SK-N-SH (cell line): ENCODE data around the gene LHX4. TPM values are rescaled to one million over a fixed set of nuclear protein-coding genes. Genes with fewer than 3 reads are reported as not detected.

Experiments
- CTCF ChIA-PET: fragments of 300-600, 350-600 bp; formaldehyde crosslinking; extraction: SDS; loops from one replicate; lab custom pipeline; 2021; lab: Yijun Ruan, JAX
- POLR2A ChIA-PET: fragments of 350-600 bp; sonication (Branson Sonifier 250); formaldehyde crosslinking; extraction: SDS; loops from one replicate; lab custom pipeline; 2020; ENCODE audit warnings: antibody characterized with exemption, inconsistent platforms; lab: Yijun Ruan, JAX
- DNase-seq: peaks from one replicate; pipeline ENCODE4 v3.0.0; 2012
- H2AFZ ChIP-seq: fragments of 200-600 bp; sonication (generic); 2 replicates; pipeline ENCODE4 v1.8.1; 2016; ENCODE audit warnings: antibody characterized with exemption, mild to moderate bottlenecking, low read depth
- H3F3A ChIP-seq: fragments of 200-600 bp; sonication (generic); replicated peaks from 2 replicates; pipeline ENCODE3; 2016; ENCODE audit warnings: antibody characterized with exemption, mild to moderate bottlenecking; ENCODE audit not compliant: insufficient read depth
- H3K27ac ChIP-seq, 2 experiments: fragments of 200-500 bp in 1 of 2; fragments of 200-600 bp in 1 of 2; sonication (Bioruptor generic) in 1 of 2; sonication (generic), shearing (Covaris generic) in 1 of 2; 2 replicates each; pipeline versions ENCODE4 v1.5.1 to v1.6.1; 2014 to 2016; ENCODE audit warnings: low read depth in 2 of 2, inconsistent platforms in 1 of 2, low read length in 1 of 2, mild to moderate bottlenecking in 1 of 2, mixed read lengths in 1 of 2
- H3K27me3 ChIP-seq: fragments of 200-600 bp; sonication (generic), shearing (Covaris generic); 2 replicates; pipeline ENCODE4 v1.6.1; 2016; ENCODE audit warnings: mixed run types; ENCODE audit not compliant: insufficient read depth
- H3K36me3 ChIP-seq, 2 experiments: fragments of 200-500 bp in 1 of 2; fragments of 200-600 bp in 1 of 2; sonication (Bioruptor generic) in 1 of 2; sonication (generic) in 1 of 2; replicated peaks in 1 of 2; 2 replicates each; pipeline versions ENCODE3 to v1.5.1; 2014 to 2016; ENCODE audit warnings: low read length in 1 of 2, mild to moderate bottlenecking in 1 of 2; ENCODE audit not compliant: insufficient read depth in 2 of 2, control insufficient read depth in 1 of 2
- H3K4me1 ChIP-seq, 2 experiments: fragments of 200-500 bp in 1 of 2; fragments of 200-600 bp in 1 of 2; sonication (Bioruptor generic) in 1 of 2; sonication (generic), shearing (Covaris generic) in 1 of 2; 2 replicates each; pipeline versions ENCODE4 v1.5.1 to v1.6.1; 2014 to 2016; ENCODE audit warnings: low read depth in 1 of 2, low read length in 1 of 2, mixed run types in 1 of 2; ENCODE audit not compliant: insufficient read depth in 2 of 2, control insufficient read depth in 1 of 2
- H3K4me2 ChIP-seq: fragments of 200-600 bp; sonication (generic), shearing (Covaris generic); 2 replicates; pipeline ENCODE4 v1.6.1; 2017; ENCODE audit warnings: mixed run types
- H3K4me3 ChIP-seq, 2 experiments: fragments of 200-500 bp in 1 of 2; fragments of 200-600 bp in 1 of 2; sonication (Bioruptor generic) in 1 of 2; sonication (generic), shearing (Covaris generic) in 1 of 2; 2 replicates each; pipeline versions ENCODE4 v1.5.1 to v1.8.1; 2014 to 2016; ENCODE audit warnings: low read depth in 2 of 2, inconsistent platforms in 1 of 2, low read length in 1 of 2, mild to moderate bottlenecking in 1 of 2, mixed read lengths in 1 of 2, moderate library complexity in 1 of 2
- H3K79me2 ChIP-seq: fragments of 200-600 bp; sonication (generic); 2 replicates; pipeline ENCODE4 v1.8.1; 2017; ENCODE audit warnings: mild to moderate bottlenecking; ENCODE audit not compliant: insufficient read depth
- H3K9ac ChIP-seq: fragments of 200-600 bp; sonication (generic); 2 replicates; pipeline ENCODE4 v1.6.1; 2017; ENCODE audit warnings: mixed run types
- H3K9me2 ChIP-seq: fragments of 200-600 bp; sonication (generic); 2 replicates; pipeline ENCODE4 v1.6.1; 2017; ENCODE audit warnings: mixed run types
- H3K9me3 ChIP-seq: fragments of 200-600 bp; sonication (generic); 2 replicates; pipeline ENCODE4 v1.6.1; 2017; ENCODE audit warnings: mixed run types, mild to moderate bottlenecking, moderate library complexity
- H4K20me1 ChIP-seq: fragments of 200-600 bp; sonication (generic); 2 replicates; pipeline ENCODE4 v1.6.1; 2017; ENCODE audit warnings: mild to moderate bottlenecking, mixed run types; ENCODE audit not compliant: insufficient read depth
- CHD2 ChIP-seq: fragments of 150-350 bp; IDR thresholded peaks from 2 replicates; pipeline ENCODE4 v1.6.1; 2018; ENCODE audit warnings: low read length; ENCODE audit not compliant: partially characterized antibody
- EP300 ChIP-seq, 2 experiments: IDR thresholded peaks; 2 replicates each; pipeline versions ENCODE4 v1.4.0 to v1.6.1; 2012; ENCODE audit warnings: borderline replicate concordance in 1 of 2, low read depth in 1 of 2, low read length in 1 of 2
- FOXJ3 ChIP-seq: sonication (generic); formaldehyde crosslinking; IDR thresholded peaks from 2 replicates; pipeline ENCODE4 v1.5.1; 2020; ENCODE audit warnings: mild to moderate bottlenecking, missing genetic modification reagents
- FOXM1 ChIP-seq: IDR thresholded peaks from 2 replicates; pipeline ENCODE4 v1.4.0; 2012; ENCODE audit warnings: low read depth, mild to moderate bottlenecking
- GABPA ChIP-seq: IDR thresholded peaks from 2 replicates; pipeline ENCODE4 v1.4.0; 2012; ENCODE audit warnings: low read depth, mild to moderate bottlenecking
- NFIC ChIP-seq: IDR thresholded peaks from 2 replicates; pipeline ENCODE4 v1.4.0; 2012; ENCODE audit warnings: borderline replicate concordance
- NRF1 ChIP-seq: IDR thresholded peaks from 2 replicates; pipeline ENCODE4 v1.6.1; 2012; ENCODE audit warnings: low read depth, mild to moderate bottlenecking, low read length
- POLR2AphosphoS5 ChIP-seq: IDR thresholded peaks from 2 replicates; pipeline ENCODE4 v1.6.1; 2012; ENCODE audit warnings: low read depth, low read length
- RXRA ChIP-seq: IDR thresholded peaks from 2 replicates; pipeline ENCODE4 v1.4.0; 2012; ENCODE audit warnings: low read depth, mild to moderate bottlenecking, borderline replicate concordance
- SIN3A ChIP-seq: IDR thresholded peaks from 2 replicates; pipeline ENCODE4 v1.6.1; 2012; ENCODE audit warnings: low read depth, mild to moderate bottlenecking, low read length, moderate library complexity, borderline replicate concordance
- TEAD4 ChIP-seq: IDR thresholded peaks from 2 replicates; pipeline ENCODE4 v1.4.0; 2012; ENCODE audit warnings: mild to moderate bottlenecking, borderline replicate concordance; ENCODE audit not compliant: insufficient read depth
- WGBS: methylation state at CpG from one replicate; pipeline ENCODE4 v1.1.6; 2017; ENCODE audit warnings: low lambda C conversion rate; 5-methylcytosine and 5-hydroxymethylcytosine counted together
- polyA plus RNA-seq, 3 experiments: library from polyadenylated mRNA; depleted of rRNA; stranded (reverse); fragments of >200 nt; gene quantifications; 2 replicates each; pipeline ENCODE4 v1.2.3, GENCODE V29; 2012
- TF ChIP-seq, protein P1 (sequence below): IDR thresholded peaks from 2 replicates; pipeline ENCODE4 v1.4.0; 2012; ENCODE audit warnings: low read depth, borderline replicate concordance
- TF ChIP-seq, protein P2 (sequence below): IDR thresholded peaks from 2 replicates; pipeline ENCODE4 v1.6.1; 2012; ENCODE audit warnings: mild to moderate bottlenecking, low read depth, low read length, moderate library complexity
- TF ChIP-seq, protein P3 (sequence below): fragments of 150-350 bp; IDR thresholded peaks from 2 replicates; pipeline ENCODE4 v1.6.1; 2016; ENCODE audit warnings: mild to moderate bottlenecking, low read depth, low read length
- TF ChIP-seq, protein P4 (sequence below): IDR thresholded peaks from 2 replicates; pipeline ENCODE4; 2012
- TF ChIP-seq, protein P5 (sequence below): fragments of 200-600 bp; sonication (generic); IDR thresholded peaks from 2 replicates; pipeline ENCODE4 v1.6.1; 2017; ENCODE audit warnings: antibody characterized with exemption, mild to moderate bottlenecking, moderate library complexity
- TF ChIP-seq, protein P6 (sequence below): fragments of 150-350 bp; IDR thresholded peaks from 2 replicates; pipeline ENCODE4 v1.6.1; 2017; ENCODE audit warnings: antibody characterized with exemption, low read length, low read depth, borderline replicate concordance
- TF ChIP-seq, protein P7 (sequence below): IDR thresholded peaks from 2 replicates; pipeline ENCODE4 v1.4.0; 2012; ENCODE audit warnings: low read depth, borderline replicate concordance

Gene LHX4
- polyA plus RNA-seq, 1 of the 3 experiments (the other 2 are of a cell fraction), result not detected

DNA sequence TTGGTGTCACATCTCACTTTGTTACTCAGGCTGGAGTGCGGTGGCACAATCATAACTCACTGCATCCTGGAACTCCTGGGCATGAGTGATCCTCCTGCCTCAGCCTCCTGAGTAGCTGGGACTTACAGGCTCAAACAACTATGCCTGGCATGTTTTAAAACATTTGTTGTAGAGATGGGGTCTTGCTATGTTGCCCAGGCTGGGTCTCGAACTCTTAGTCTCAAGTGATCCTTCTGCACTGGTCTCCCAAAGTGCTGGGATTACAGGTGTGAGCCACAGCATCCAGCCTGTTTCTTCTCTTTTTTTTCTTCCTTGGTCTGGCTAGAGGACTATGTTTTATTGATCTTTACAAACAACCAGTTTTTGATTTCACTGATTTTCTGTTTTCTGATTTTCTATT lies 64.6 kb downstream of the LHX4 start:
- no peak overlapping the region for H3K9ac ChIP-seq
- TF ChIP-seq, protein P1, sequence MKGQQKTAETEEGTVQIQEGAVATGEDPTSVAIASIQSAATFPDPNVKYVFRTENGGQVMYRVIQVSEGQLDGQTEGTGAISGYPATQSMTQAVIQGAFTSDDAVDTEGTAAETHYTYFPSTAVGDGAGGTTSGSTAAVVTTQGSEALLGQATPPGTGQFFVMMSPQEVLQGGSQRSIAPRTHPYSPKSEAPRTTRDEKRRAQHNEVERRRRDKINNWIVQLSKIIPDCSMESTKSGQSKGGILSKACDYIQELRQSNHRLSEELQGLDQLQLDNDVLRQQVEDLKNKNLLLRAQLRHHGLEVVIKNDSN, result no peak
- TF ChIP-seq FOXJ3 (CRISPR knock-in tag) (no peak), RXRA (no peak), POLR2AphosphoS5 (no peak), EP300 (IDR thresholded peaks at IDR 0.05; ENCODE audit: borderline replicate concordance in 1 of 2, low read depth in 1 of 2, low read length in 1 of 2) (no peak), SIN3A (no peak), GABPA (no peak), NFIC (no peak), NRF1 (no peak), CHD2 (no peak), FOXM1 (no peak), TEAD4 (no peak)
- TF ChIP-seq, protein P2, sequence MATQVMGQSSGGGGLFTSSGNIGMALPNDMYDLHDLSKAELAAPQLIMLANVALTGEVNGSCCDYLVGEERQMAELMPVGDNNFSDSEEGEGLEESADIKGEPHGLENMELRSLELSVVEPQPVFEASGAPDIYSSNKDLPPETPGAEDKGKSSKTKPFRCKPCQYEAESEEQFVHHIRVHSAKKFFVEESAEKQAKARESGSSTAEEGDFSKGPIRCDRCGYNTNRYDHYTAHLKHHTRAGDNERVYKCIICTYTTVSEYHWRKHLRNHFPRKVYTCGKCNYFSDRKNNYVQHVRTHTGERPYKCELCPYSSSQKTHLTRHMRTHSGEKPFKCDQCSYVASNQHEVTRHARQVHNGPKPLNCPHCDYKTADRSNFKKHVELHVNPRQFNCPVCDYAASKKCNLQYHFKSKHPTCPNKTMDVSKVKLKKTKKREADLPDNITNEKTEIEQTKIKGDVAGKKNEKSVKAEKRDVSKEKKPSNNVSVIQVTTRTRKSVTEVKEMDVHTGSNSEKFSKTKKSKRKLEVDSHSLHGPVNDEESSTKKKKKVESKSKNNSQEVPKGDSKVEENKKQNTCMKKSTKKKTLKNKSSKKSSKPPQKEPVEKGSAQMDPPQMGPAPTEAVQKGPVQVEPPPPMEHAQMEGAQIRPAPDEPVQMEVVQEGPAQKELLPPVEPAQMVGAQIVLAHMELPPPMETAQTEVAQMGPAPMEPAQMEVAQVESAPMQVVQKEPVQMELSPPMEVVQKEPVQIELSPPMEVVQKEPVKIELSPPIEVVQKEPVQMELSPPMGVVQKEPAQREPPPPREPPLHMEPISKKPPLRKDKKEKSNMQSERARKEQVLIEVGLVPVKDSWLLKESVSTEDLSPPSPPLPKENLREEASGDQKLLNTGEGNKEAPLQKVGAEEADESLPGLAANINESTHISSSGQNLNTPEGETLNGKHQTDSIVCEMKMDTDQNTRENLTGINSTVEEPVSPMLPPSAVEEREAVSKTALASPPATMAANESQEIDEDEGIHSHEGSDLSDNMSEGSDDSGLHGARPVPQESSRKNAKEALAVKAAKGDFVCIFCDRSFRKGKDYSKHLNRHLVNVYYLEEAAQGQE, result no peak
- TF ChIP-seq, protein P3, sequence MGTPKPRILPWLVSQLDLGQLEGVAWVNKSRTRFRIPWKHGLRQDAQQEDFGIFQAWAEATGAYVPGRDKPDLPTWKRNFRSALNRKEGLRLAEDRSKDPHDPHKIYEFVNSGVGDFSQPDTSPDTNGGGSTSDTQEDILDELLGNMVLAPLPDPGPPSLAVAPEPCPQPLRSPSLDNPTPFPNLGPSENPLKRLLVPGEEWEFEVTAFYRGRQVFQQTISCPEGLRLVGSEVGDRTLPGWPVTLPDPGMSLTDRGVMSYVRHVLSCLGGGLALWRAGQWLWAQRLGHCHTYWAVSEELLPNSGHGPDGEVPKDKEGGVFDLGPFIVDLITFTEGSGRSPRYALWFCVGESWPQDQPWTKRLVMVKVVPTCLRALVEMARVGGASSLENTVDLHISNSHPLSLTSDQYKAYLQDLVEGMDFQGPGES, result no peak
- TF ChIP-seq, protein P4, sequence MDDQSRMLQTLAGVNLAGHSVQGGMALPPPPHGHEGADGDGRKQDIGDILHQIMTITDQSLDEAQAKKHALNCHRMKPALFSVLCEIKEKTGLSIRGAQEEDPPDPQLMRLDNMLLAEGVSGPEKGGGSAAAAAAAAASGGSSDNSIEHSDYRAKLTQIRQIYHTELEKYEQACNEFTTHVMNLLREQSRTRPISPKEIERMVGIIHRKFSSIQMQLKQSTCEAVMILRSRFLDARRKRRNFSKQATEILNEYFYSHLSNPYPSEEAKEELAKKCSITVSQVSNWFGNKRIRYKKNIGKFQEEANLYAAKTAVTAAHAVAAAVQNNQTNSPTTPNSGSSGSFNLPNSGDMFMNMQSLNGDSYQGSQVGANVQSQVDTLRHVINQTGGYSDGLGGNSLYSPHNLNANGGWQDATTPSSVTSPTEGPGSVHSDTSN, result no peak
- TF ChIP-seq, protein P5, sequence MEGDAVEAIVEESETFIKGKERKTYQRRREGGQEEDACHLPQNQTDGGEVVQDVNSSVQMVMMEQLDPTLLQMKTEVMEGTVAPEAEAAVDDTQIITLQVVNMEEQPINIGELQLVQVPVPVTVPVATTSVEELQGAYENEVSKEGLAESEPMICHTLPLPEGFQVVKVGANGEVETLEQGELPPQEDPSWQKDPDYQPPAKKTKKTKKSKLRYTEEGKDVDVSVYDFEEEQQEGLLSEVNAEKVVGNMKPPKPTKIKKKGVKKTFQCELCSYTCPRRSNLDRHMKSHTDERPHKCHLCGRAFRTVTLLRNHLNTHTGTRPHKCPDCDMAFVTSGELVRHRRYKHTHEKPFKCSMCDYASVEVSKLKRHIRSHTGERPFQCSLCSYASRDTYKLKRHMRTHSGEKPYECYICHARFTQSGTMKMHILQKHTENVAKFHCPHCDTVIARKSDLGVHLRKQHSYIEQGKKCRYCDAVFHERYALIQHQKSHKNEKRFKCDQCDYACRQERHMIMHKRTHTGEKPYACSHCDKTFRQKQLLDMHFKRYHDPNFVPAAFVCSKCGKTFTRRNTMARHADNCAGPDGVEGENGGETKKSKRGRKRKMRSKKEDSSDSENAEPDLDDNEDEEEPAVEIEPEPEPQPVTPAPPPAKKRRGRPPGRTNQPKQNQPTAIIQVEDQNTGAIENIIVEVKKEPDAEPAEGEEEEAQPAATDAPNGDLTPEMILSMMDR, result no peak
- TF ChIP-seq, protein P6, sequence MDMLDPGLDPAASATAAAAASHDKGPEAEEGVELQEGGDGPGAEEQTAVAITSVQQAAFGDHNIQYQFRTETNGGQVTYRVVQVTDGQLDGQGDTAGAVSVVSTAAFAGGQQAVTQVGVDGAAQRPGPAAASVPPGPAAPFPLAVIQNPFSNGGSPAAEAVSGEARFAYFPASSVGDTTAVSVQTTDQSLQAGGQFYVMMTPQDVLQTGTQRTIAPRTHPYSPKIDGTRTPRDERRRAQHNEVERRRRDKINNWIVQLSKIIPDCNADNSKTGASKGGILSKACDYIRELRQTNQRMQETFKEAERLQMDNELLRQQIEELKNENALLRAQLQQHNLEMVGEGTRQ, result no peak
- TF ChIP-seq, protein P7, sequence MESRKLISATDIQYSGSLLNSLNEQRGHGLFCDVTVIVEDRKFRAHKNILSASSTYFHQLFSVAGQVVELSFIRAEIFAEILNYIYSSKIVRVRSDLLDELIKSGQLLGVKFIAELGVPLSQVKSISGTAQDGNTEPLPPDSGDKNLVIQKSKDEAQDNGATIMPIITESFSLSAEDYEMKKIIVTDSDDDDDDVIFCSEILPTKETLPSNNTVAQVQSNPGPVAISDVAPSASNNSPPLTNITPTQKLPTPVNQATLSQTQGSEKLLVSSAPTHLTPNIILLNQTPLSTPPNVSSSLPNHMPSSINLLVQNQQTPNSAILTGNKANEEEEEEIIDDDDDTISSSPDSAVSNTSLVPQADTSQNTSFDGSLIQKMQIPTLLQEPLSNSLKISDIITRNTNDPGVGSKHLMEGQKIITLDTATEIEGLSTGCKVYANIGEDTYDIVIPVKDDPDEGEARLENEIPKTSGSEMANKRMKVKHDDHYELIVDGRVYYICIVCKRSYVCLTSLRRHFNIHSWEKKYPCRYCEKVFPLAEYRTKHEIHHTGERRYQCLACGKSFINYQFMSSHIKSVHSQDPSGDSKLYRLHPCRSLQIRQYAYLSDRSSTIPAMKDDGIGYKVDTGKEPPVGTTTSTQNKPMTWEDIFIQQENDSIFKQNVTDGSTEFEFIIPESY, result no peak
- TF ChIP-seq, all 33 proteins: peak for 0
- no peak overlapping the region for H2AFZ ChIP-seq
- H3K9me3 ChIP-seq, result no peaks in the 10 kb centered on the region
- H4K20me1 ChIP-seq, result 0 out of 2 replicates have a peak, but pooled peaks cover 4% of the 10 kb centered on the region
- H3K27ac ChIP-seq, result no peak overlapping the region
- no peak overlapping the region for H3K4me2 ChIP-seq
- 90% methylated on average over 2 of the region's 2 CpGs for WGBS
- DNase-seq, result no peak
- CTCF ChIA-PET, result interaction anchor here (1.0 kb wide), 1 partner anchor 106 kb away, joined by 3 read pairs; no protein-coding TSS in a partner anchor
- H3K27me3 ChIP-seq, result no peaks in the 10 kb centered on the region
- H3K9me2 ChIP-seq, result no peaks in the 10 kb centered on the region
- no peak overlapping the region for H3K4me3 ChIP-seq
- no peaks in the 10 kb centered on the region for H3F3A ChIP-seq
- peaks cover 0 to 5% of the 10 kb centered on the region in 2 experiments for H3K36me3 ChIP-seq
- POLR2A ChIA-PET, result no interaction called here
- H3K4me1 ChIP-seq, result no peaks in the 10 kb centered on the region
- no peaks in the 10 kb centered on the region for H3K79me2 ChIP-seq
